ENCODE data around the gene TRIM66.

The TRIM66 gene

GRCh38 chr11:8682303-8683114, at the start of gene TRIM66, which contains the start of gene RPL27A:
TRIM66 (minus strand) TSS chr11:8682665; CDS start chr11:8672274, 10,391 bp downstream.
RPL27A (plus strand) TSS chr11:8682792; CDS start chr11:8682814, 22 bp downstream.
- no peaks in the 10 kb centered on the region for H3K9me3 Mint-ChIP-seq
- peaks cover 97% of the 10 kb centered on the region for H3K36me3 Mint-ChIP-seq (ENCODE audit: low read depth)
- H3K4me1 Mint-ChIP-seq (ENCODE audit: low read depth) = peaks cover 48% of the 10 kb centered on the region
- no peaks in the 10 kb centered on the region for H3K27me3 Mint-ChIP-seq
- H3K27ac Mint-ChIP-seq = peak within 1 kb of the TSS; percentile 99
- DNase-seq = peak; percentile 100
- H3K4me3 Mint-ChIP-seq = peak within 1 kb of the TSS; percentile 97

DNA sequence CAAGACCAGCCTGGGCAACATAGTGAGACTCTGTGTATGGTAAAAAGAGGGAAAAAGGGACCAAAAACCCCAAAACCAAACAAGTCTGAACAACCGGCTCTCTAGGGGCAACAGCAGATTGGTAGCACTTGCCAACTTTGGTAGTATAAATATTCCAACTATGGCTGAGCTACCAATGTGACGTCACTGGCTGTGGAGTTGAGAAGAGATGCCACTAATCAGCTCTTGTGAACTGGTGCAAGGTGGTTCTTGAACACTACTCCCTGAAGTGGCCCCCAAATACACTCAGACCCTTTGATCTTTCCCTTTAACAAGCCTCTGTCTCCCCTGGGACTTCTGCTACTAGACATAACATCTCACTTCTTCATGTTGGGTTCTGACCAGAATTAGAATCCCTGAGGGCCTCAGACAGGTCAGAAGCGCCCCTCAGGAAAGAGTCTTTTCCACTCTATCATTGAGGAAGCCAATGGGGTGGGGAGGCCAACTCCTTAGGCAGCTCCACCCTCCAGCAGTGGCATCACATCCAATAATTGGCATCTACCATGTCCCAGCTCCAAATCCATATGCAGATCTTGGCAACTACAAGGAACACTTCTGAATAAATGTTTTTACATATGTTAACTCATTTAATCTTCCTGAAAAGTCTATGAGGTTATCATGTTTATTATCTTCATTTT, 49.3 kb upstream of the TRIM66 start:
- H3K27ac Mint-ChIP-seq = no peak overlapping the region
- H3K36me3 Mint-ChIP-seq (ENCODE audit: low read depth) = no peaks in the 10 kb centered on the region
- H3K9me3 Mint-ChIP-seq = no peaks in the 10 kb centered on the region
- DNase-seq = no peak
- no peaks in the 10 kb centered on the region for H3K4me1 Mint-ChIP-seq (ENCODE audit: low read depth)
- no peak overlapping the region for H3K4me3 Mint-ChIP-seq
- no peaks in the 10 kb centered on the region for H3K27me3 Mint-ChIP-seq

DNA sequence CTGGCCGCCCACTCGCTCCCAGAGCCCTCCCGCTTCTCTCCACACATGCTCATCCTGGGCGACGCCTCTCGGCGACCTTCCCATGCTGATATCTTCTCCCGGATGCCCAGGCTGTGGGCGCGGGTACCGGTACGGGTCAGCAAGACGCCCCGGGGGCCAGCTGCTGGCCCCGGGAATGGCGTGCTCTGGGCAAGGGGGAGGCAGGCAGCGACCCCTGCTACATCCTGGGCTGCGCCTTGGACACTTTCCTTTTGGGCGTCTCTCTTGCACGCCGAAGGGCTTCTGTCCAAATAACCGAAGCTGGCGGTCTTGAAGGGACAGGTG, 48.2 kb upstream of the TRIM66 start:
- no peaks in the 10 kb centered on the region for H3K27me3 Mint-ChIP-seq
- H3K4me3 Mint-ChIP-seq = no peak overlapping the region
- no peaks in the 10 kb centered on the region for H3K4me1 Mint-ChIP-seq (ENCODE audit: low read depth)
- H3K9me3 Mint-ChIP-seq = no peaks in the 10 kb centered on the region
- no peak for DNase-seq
- H3K27ac Mint-ChIP-seq = no peak overlapping the region
- no peaks in the 10 kb centered on the region for H3K36me3 Mint-ChIP-seq (ENCODE audit: low read depth)

DNA sequence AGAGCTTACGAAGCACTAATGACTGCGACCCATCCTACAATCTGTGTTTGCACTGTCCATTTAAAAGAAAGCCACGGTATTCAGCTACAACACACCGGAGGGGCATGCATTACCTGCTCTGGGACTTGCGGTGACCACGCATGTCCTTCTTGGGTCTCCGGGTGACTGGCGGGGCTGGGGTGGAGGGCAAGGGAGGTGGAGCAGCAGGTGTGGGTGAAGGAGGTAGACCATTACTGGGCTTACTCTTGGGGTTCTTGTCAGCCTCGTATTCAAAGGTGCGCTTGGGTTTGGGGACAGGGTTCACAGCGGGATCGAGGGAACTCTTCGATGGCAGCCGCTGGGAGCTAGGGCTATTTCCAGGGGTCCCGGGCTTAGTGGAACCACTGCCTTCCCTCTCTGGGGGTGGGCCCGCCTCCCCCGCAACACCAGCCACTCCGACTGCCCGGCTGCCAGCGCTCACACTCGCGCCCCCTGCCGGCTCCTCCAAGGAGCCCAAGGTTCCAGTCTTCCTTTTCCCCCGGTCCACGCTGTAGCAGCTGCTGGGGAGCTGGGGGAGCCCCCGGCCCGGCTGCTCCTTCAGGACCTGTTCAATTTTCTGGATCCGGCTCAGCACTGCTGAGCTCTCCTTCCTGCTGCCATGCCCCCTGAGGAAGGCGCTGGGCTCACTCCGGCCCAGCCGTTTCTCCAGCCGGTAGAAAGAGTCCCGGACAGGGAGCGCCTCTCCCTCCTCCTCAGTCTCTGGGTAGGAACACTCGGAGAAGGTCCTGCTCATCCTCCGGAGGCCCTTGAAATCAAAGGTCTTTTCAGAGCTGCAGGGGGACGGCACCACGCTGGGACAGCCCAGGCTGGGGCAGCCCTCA, 47.6 kb upstream of the TRIM66 start:
- Mint-ChIP-seq H3K27ac (no peak overlapping the region), H3K36me3 (ENCODE audit: low read depth) (no peaks in the 10 kb centered on the region), H3K27me3 (no peaks in the 10 kb centered on the region), H3K4me1 (ENCODE audit: low read depth) (no peaks in the 10 kb centered on the region), H3K4me3 (no peak overlapping the region), H3K9me3 (no peaks in the 10 kb centered on the region)
- DNase-seq = no peak

DNA sequence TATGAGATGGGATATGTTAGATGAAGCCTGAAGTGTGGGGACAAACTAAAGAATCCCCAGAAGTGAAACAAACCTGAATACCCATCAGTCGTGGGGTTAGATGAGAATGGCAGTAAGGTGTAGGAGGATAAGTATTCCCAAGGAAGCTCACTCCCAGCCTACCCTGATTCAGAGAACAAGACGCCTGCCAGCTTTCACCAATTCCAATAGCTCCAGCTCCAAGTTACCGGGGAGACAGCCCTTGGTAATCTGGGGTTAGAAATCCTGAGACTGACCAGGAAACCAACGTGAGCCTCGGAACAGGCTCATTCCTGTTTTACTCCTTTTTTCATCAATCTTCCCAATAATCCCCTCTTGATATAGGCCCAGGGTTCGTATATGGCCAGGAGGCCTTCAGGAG, 46.6 kb upstream of the TRIM66 start:
- no peak for DNase-seq
- no peak overlapping the region for H3K27ac Mint-ChIP-seq
- H3K4me1 Mint-ChIP-seq (ENCODE audit: low read depth) = no peaks in the 10 kb centered on the region
- no peak overlapping the region for H3K4me3 Mint-ChIP-seq
- H3K9me3 Mint-ChIP-seq = no peaks in the 10 kb centered on the region
- H3K36me3 Mint-ChIP-seq (ENCODE audit: low read depth) = no peaks in the 10 kb centered on the region
- H3K27me3 Mint-ChIP-seq = no peaks in the 10 kb centered on the region

GRCh38 chr11:8728563-8728962, 46.1 kb upstream of the TRIM66 start:
- Mint-ChIP-seq H3K4me1 (ENCODE audit: low read depth) (no peaks in the 10 kb centered on the region), H3K4me3 (no peak overlapping the region), H3K36me3 (ENCODE audit: low read depth) (no peaks in the 10 kb centered on the region), H3K9me3 (no peaks in the 10 kb centered on the region), H3K27me3 (no peaks in the 10 kb centered on the region), H3K27ac (no peak overlapping the region)
- no peak for DNase-seq

- Mint-ChIP-seq H3K27me3 (peaks cover 6% of the 10 kb centered on the region), H3K4me1 (ENCODE audit: low read depth) (no peaks in the 10 kb centered on the region), H3K36me3 (ENCODE audit: low read depth) (no peaks in the 10 kb centered on the region), H3K9me3 (no peaks in the 10 kb centered on the region), H3K27ac (no peak overlapping the region), H3K4me3 (no peak overlapping the region)
- no peak for DNase-seq
These were observed 43.9 kb upstream of the TRIM66 start for GRCh38 chr11:8726395-8726794.

- no peaks in the 10 kb centered on the region for H3K4me1 Mint-ChIP-seq (ENCODE audit: low read depth)
- peaks cover 11% of the 10 kb centered on the region for H3K27me3 Mint-ChIP-seq
- H3K4me3 Mint-ChIP-seq = no peak overlapping the region
- no peak for DNase-seq
- no peaks in the 10 kb centered on the region for H3K36me3 Mint-ChIP-seq (ENCODE audit: low read depth)
- H3K9me3 Mint-ChIP-seq = no peaks in the 10 kb centered on the region
- H3K27ac Mint-ChIP-seq = no peak overlapping the region
These were observed 42.2 kb upstream of the TRIM66 start for GRCh38 chr11:8724682-8725081.

DNA sequence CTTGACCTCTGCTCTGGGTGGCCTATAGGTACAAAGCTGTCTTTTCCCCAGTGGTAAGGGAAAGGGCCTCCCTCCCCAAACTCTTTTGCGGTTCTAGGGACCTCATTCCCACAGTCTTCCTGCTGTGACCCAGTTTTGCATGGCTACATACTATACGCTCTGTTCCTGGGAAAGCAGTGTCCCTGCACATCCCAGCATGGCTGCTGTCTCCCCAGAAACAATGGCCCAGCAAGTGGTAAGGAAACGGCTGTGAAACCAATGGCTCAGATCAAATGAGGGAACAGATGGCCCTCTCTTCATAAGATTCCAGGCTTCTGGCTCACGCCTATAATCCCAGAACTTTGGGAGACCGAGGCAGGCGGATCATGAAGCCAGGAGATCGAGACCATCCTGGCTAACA, 41.2 kb upstream of the TRIM66 start:
- Mint-ChIP-seq H3K9me3 (no peaks in the 10 kb centered on the region), H3K4me3 (no peak overlapping the region)
- DNase-seq = no peak

GRCh38 chr11:8722809-8723208, 40.3 kb upstream of the TRIM66 start:
- Mint-ChIP-seq H3K27me3 (peaks cover 14% of the 10 kb centered on the region), H3K9me3 (no peaks in the 10 kb centered on the region), H3K4me3 (no peak overlapping the region), H3K4me1 (ENCODE audit: low read depth) (no peaks in the 10 kb centered on the region), H3K36me3 (ENCODE audit: low read depth) (no peaks in the 10 kb centered on the region), H3K27ac (no peak overlapping the region)
- no peak for DNase-seq

More for the DNA sequence above, 41.2 kb upstream of the TRIM66 start:
- H3K36me3 Mint-ChIP-seq (ENCODE audit: low read depth) = no peaks in the 10 kb centered on the region
- H3K4me1 Mint-ChIP-seq (ENCODE audit: low read depth) = no peaks in the 10 kb centered on the region
- peaks cover 11% of the 10 kb centered on the region for H3K27me3 Mint-ChIP-seq
- no peak overlapping the region for H3K27ac Mint-ChIP-seq

DNA sequence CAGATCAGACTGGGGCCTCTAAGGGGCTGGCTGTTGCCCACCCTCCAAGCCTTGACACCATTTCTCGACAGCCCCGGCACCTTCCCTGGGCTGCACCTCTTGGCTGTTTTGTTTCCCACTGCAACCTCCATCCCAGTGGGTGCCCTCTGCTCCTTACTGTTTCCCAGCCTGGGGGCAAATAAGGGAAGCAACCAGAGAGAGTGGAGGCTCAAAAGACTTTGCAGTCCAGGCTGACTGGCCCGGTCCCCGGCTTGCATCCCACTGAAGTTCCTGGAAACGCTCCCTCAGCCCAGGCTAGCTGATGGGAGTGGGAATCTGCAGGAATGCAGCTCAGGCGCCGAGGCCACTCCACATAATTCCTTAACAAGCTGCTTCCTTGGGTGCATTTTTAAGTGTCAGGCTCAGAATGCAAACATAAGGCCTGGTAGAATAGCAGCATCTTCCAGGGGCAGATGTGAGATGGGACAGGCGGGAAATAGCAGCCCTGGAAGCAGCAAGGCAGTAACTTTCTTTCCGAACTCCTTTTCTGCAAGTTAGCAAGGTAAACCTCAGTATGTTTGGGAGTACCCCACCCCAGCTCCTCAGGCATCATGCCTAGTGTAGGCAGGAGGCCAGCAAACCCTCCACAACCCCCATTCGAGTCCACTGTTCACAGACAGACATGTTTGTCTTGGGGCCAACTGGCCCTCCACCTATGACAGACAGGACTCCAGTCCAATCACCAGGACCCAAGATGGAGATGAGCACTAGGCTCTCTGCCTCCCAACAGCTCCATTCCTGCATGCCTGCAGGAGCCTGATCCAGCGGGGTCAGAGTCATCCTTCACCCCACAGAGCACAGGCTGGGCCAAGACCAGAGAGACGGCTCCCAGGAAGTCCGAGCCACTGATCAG, 39.4 kb upstream of the TRIM66 start:
- Mint-ChIP-seq H3K4me1 (ENCODE audit: low read depth) (peaks cover 6% of the 10 kb centered on the region), H3K27me3 (peaks cover 17% of the 10 kb centered on the region)
- no peak for DNase-seq

GRCh38 chr11:8720868-8721608, 38.6 kb upstream of the TRIM66 start:
- Mint-ChIP-seq H3K4me1 (ENCODE audit: low read depth) (peaks cover 6% of the 10 kb centered on the region), H3K27me3 (peaks cover 17% of the 10 kb centered on the region), H3K9me3 (no peaks in the 10 kb centered on the region), H3K27ac (no peak overlapping the region), H3K4me3 (no peak overlapping the region), H3K36me3 (ENCODE audit: low read depth) (no peaks in the 10 kb centered on the region)
- DNase-seq = no peak

More for the DNA sequence above, 39.4 kb upstream of the TRIM66 start:
- Mint-ChIP-seq H3K36me3 (ENCODE audit: low read depth) (no peaks in the 10 kb centered on the region), H3K27ac (no peak overlapping the region), H3K4me3 (no peak overlapping the region), H3K9me3 (no peaks in the 10 kb centered on the region)

GRCh38 chr11:8720352-8720751, 37.9 kb upstream of the TRIM66 start:
- no peak overlapping the region for H3K4me3 Mint-ChIP-seq
- H3K36me3 Mint-ChIP-seq (ENCODE audit: low read depth) = no peaks in the 10 kb centered on the region
- no peak for DNase-seq
- no peaks in the 10 kb centered on the region for H3K9me3 Mint-ChIP-seq
- no peak overlapping the region for H3K27ac Mint-ChIP-seq
- peaks cover 6% of the 10 kb centered on the region for H3K4me1 Mint-ChIP-seq (ENCODE audit: low read depth)
- H3K27me3 Mint-ChIP-seq = peaks cover 17% of the 10 kb centered on the region
